ENCODE measurements around the gene PACRG. TPM values are rescaled to one million over a fixed set of nuclear protein-coding genes. Genes with fewer than 3 reads are reported as not detected.

Gene PACRG
- polyA plus RNA-seq, 2 of the 4 experiments (the other 2 are of a cell fraction), result 0.14 to 0.30 TPM

- no peaks in the 10 kb centered on the region for H3K4me1 ChIP-seq
- whole genome bisulfite sequencing (ENCODE audit: missing lambda C conversion rate), result 17% methylated on average over 4 of the region's 4 CpGs
- no peaks in the 10 kb centered on the region for H3K9me3 ChIP-seq
- no peak overlapping the region for H3K4me3 ChIP-seq
- POLR2A ChIA-PET, result no interaction called here
- DNase-seq (ENCODE audit: low read depth in 1 of 2, low spot score in 1 of 2) (no peak), ATAC-seq (no peak), FAIRE-seq (no peak)
- no peak overlapping the region for H3K27ac ChIP-seq
- CTCF ChIA-PET, result no interaction called here
- no peak for TF ChIP-seq HMGXB4 (CRISPR knock-in tag; IDR thresholded peaks at IDR 0.05; ENCODE audit: borderline replicate concordance)
- TF ChIP-seq ZSCAN20 (CRISPR knock-in tag; IDR thresholded peaks at IDR 0.05), result no peak
- no peak for TF ChIP-seq CHD4 (IDR thresholded peaks at IDR 0.05; ENCODE audit: borderline replicate concordance)
- TF ChIP-seq GATA3 (IDR thresholded peaks at IDR 0.05; ENCODE audit: borderline replicate concordance), result no peak
- TF ChIP-seq BCL3 (IDR thresholded peaks at IDR 0.05), result no peak
- TF ChIP-seq EP300 (IDR thresholded peaks at IDR 0.05), result no peak
- no peak for TF ChIP-seq CTCF (IDR thresholded peaks at IDR 0.05)
- TF ChIP-seq ESRRA (IDR thresholded peaks at IDR 0.05; ENCODE audit: borderline replicate concordance, low read length), result no peak
- TF ChIP-seq PHF8 (IDR thresholded peaks at IDR 0.05; ENCODE audit: borderline replicate concordance, low read depth), result no peak
- no peak for TF ChIP-seq CBX8 (IDR thresholded peaks at IDR 0.05)
- TF ChIP-seq RFX5 (IDR thresholded peaks at IDR 0.05), result no peak
- TF ChIP-seq HES2 (IDR thresholded peaks at IDR 0.05), result no peak
- no peak for TF ChIP-seq EHF (CRISPR knock-in tag; IDR thresholded peaks at IDR 0.05)
- H3K4me2 ChIP-seq, result no peak overlapping the region
Observed at GRCh38 chr6:162952423-162952822, 224.6 kb downstream of the PACRG start.

- 15% methylated on average over 3 of the region's 3 CpGs for WGBS (ENCODE audit: missing lambda C conversion rate)
- DNase-seq (ENCODE audit: low read depth in 1 of 2, low spot score in 1 of 2), result no peak
- TF ChIP-seq HEYL (CRISPR knock-in tag; IDR thresholded peaks at IDR 0.05), result no peak
- no peak for TF ChIP-seq CHD4 (IDR thresholded peaks at IDR 0.05; ENCODE audit: borderline replicate concordance)
- TF ChIP-seq FOSL2 (IDR thresholded peaks at IDR 0.05), result no peak
- no peak for TF ChIP-seq FOSL2 (CRISPR knock-in tag; IDR thresholded peaks at IDR 0.05)
- TF ChIP-seq MAZ (IDR thresholded peaks at IDR 0.05; ENCODE audit: borderline replicate concordance, low read depth, low read length), result no peak
- no peak for TF ChIP-seq CBX2 (IDR thresholded peaks at IDR 0.05; ENCODE audit: borderline replicate concordance, low read depth)
- Histone ChIP-seq H3K9me3 (no peaks in the 10 kb centered on the region), H3K4me1 (no peaks in the 10 kb centered on the region), H3K4me3 (no peak overlapping the region), H3K4me2 (no peak overlapping the region), H3K27ac (no peak overlapping the region)
- POLR2A ChIA-PET, result no interaction called here
- ATAC-seq, result no peak
- FAIRE-seq, result no peak
- CTCF ChIA-PET, result no interaction called here
Observed at GRCh38 chr6:162957062-162957461, 229.3 kb downstream of the PACRG start.

GRCh38 chr6:162960679-162961457, 233.1 kb downstream of the PACRG start:
- Histone ChIP-seq H3K27ac (no peak overlapping the region), H3K4me1 (no peaks in the 10 kb centered on the region), H3K9me3 (no peaks in the 10 kb centered on the region), H3K4me3 (no peak overlapping the region), H3K4me2 (no peak overlapping the region)
- TF ChIP-seq MAFK (IDR thresholded peaks at IDR 0.05; ENCODE audit: partially characterized antibody) (peak; percentile 47), HDAC2 (IDR thresholded peaks at IDR 0.05) (no peak)
- ATAC-seq (no peak), FAIRE-seq (no peak), DNase-seq (ENCODE audit: low read depth in 1 of 2, low spot score in 1 of 2) (no peak)
- POLR2A ChIA-PET, result no interaction called here
- CTCF ChIA-PET, result no interaction called here
- WGBS (ENCODE audit: missing lambda C conversion rate), result 33% methylated on average over 3 of the region's 3 CpGs
